DLD1 (cell line): ENCODE results near the gene NOS3.

Experiments used
- in situ Hi-C: cut with HindIII; loops from 2 replicates; pipeline ENCODE4 v1.10.0; 2017; ENCODE audit warnings: low sequenced_read_pairs

Gene NOS3

DNA sequence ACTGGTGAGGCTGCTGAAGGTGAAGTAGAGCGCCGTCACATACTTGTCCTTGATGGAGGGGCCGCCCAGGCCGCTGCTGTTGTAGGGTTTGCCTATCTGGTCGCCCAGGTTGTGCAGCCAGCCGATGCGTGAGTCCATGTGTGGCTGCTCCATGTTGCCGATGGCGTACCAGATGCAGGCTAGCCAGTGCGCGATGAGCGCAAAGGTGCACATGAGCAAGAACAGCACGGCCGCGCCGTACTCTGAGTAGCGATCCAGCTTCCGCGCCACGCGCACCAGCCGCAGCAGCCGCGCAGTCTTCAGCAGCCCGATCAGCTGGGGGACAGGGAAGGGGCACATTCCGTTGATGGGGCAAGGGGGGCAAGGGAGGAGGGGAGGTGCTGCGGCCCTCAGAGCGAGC is 39.3 kb upstream of the NOS3 start:
- in situ Hi-C loops = no loop called here

DNA sequence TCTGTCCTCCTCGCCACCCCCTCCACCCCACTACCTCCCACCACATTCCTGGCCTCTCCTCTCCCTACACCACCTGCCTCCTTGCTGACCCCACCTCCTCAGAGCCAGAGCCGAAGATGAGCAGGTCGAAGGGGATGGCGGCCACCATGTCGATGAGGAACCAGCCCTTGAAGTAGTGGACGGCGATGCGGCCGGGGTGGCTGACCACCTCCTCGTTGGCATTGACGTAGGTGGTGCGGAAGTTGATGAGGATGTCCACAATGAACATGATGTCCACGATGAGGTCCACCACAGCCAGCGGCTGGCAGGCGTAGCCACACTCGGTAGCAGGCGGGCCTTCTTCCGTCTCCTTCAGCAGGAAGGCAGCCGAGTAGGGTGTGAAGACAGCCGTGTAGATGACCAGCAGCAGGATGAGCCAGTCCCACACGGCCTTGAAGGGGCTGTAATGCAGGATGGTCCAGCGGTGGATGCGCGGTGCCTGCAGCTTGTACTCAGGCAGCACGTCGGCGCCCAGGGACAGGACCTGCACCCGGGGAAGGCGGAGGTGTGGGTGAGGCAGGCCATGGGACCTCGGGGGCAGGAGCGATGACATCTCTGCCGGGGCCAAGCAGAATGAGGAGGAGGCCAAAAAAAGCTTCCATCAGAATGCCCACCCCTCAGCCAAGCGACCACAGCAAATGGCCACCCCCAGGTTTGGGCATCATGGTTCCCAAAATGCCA is 38.3 kb upstream of the NOS3 start:
- in situ Hi-C loops = no loop called here

DNA sequence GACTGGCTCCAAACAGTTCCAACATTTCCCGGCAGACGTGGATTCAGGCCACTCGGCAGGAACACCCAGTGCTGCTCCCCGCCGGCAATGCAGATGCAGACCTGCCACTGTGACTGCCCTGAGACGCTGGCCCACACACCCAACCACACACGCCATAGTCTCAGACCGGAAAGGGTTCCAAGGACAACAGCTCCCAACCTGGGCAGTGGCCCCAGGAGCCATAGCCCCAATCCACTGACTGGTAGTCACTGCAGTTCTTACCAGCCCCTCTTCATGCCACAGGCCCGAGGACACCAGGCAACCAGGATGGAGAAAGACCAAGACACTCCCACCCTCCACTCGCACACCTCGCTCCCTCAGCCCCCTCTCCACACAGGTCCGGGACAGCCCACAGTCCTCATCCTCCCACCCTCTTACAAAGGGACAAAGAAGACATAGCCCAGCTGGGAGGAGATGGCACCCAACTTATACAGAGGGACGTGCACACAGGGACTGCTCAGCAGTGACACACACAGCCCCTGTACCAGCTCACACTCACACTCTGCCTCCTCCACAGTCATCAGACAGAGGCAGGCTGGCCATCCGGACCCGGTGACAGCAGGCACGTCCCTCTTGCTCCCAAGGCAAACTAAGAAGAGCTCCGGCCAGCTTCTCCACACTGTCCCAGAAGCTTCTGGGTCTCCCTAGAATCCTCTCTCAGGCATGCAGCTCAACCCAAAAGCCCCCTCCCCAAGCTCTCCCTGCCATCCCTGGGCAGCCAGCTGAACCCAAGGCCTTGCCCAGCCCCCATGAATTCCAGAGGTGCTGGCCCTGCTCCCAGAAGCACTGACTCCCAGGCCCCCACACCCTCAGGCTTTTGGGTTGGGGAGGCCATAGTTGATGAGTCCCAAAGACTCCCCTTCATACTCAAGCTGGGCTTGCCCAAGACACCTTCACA is 37.5 kb upstream of the NOS3 start:
- in situ Hi-C loops = no loop called here

DNA sequence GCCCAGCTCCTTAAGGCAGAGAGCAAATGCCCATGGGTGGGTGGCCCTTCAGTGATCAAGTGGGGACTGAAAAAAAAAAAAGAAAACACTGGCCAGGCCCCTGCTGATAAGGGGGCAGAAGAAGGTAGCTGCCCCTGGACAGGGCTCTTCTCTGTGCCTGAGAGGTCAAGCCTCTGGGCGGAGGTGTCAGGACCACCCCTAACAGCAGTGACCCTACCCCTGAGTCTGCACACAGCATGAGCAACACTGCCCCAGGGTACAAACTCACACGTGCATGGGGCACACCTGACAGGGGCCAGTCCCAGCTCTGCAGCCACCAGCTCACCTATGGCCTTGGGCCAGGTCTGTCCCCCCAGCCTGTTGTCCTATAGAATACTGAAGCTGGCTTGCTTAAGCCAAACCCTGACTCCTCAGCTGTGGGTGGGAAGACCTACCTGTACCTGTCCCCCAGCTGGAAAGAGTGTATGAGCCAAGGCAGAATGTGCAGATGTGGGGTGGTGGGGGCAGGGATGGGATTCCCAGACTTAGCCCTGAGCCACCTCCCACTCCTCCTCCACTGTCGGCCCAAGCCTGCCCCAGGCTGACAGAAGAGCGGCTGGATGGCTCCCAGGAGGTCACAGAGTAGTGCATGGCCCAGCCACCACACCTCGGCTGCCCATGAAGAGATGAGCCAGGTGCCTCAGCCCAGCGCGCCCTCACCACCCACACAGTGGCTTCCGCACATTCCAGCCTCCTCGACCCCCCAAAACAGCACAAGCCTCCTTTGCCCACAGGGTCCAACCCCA is 36.4 kb upstream of the NOS3 start:
- in situ Hi-C loops = no loop called here

DNA sequence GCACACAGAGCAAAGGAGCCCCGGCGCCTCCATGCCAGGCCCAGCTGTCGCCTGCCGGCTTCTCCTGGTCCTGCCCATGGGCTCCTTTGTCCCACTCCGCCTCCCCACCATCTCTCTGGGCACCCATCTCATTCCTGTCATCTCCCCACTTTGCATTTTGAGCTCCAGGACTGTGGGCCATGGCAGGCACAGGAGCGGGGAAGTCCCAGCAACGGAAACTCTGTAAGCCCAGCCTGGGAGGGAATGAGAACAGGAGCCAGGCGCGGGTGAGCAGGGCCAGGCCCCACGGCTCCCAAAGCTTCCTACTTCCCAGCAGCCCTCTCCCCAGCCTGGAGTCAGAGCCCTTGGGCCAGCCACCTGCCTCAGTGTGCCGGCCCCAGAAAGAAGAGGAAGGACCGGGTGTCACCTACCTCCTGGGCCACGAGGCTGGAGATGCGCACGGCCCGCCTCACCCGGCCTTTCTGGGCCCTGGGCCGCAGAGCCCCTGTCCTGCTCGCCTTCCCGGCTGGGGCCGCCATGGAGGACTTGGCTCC is 35.8 kb upstream of the NOS3 start:
- in situ Hi-C loops = no loop called here

DNA sequence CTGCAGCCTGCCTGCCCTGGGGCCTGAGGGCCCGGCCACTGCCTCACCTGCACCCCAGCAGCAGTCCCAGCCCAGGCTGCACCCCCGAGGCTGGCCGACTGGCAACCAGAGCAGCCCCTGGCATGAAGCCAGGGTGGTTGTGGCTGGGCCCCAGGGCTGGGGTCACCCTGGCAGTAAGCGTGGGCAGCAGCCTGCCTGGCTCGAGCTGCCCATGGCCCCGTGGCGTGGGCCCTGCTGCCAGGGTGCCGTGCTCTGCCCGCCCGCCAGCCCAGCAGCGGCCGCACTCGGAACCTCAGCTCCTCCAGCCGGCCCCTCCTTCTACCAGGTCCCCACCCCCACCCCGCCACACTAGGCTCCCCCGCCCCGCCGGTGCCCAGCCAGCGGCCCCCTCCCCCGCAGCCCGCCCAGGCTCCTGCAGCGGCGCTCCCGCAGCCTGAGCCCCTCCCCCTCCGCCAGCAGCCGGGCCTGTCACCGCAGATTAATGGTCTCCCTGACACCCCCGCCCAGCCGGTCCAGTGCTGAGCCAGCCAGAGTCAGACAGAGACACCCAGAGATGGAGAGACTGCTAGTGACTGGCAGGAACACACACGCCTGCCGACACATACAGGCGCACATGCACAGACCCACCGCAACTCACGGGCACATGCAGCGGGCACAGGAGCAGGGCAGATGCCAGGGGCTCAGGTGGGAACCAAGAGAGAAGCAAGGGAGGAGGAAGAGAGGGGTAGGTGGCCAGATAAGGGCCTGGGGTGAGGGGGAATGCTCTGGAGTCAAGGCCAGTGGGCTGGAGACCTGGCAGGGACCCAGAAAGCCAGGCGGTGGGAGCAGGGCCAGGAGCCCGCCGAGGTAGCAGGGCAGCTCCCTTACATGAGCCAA is 35.1 kb upstream of the NOS3 start:
- in situ Hi-C loops = no loop called here

DNA sequence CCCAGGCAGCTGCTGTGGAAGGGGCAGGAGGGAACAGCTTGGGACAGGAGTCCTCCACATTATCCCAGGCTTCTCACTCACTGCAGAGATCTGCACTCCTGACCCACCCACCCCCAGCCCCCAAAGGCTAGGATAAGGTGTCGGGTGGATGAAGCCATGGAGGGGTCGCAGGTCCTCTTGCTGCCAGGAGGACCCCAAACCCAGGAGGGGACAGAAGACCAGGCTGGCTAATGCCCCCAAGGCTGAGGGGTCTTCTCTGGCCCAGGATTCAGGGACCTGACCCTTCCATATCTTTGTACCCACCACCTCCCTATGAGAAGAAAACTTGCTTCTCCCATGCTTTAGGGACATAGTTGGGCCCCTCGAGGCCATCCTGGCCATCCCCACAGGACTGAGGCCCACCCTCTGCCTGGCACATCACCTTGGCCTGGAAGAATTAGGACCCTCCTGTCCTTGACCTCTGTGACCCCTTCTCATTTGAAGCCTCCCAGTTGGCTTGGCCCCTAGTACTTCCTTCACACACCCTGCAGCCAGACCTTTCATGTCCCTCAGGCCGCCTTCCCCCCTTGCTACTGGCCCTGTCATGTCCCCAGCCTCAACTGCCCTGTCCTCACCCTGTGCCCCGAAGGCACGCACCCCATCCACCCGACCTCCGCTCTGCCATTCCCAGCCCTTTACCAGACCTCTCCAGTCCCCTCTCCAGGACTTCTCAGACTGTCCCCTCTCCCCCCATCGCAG is 34.3 kb upstream of the NOS3 start:
- in situ Hi-C loops = no loop called here

DNA sequence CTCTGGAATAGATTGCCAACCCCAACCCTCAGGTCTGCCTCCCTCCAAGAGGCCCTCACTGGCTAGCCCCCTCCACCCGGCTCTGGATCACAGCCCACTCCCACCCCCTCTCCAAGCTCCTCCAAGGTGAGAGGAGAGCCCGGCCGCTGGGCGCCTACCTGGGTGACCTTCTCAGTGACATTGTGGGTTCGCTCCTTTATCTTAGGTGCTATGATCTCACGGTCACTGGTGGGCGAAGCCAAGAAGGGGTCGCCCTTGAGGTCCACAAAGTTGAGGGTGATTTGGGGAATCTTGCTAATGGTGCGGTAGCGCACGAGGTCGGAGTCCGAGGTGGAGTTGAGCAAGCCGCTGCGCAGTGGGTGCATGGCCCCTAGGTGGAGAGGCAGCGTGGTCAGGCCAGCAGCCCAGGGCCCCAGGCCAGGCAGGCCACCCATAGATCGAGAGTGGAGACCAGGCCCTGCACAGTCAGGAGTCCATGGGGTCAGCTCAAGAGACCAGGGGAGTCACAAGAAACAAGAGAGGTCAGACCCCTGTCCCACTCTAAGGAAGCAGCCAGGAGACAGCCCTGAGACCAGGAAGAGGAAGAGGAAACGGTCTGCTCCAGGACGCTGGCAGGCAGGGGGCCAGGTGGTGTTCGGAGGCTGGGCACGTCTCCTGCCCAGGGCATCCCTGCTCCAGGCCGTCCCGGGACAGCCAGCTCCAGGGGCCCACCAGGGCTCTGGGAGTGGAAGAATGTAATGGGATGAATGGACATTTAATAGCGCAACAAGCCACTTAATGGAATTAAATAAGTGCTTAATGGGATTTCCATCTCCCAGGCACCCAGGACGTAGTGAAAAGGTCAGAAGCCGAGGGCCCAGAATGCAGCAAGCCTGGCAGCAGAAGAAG is 33.4 kb upstream of the NOS3 start:
- in situ Hi-C loops = no loop called here

DNA sequence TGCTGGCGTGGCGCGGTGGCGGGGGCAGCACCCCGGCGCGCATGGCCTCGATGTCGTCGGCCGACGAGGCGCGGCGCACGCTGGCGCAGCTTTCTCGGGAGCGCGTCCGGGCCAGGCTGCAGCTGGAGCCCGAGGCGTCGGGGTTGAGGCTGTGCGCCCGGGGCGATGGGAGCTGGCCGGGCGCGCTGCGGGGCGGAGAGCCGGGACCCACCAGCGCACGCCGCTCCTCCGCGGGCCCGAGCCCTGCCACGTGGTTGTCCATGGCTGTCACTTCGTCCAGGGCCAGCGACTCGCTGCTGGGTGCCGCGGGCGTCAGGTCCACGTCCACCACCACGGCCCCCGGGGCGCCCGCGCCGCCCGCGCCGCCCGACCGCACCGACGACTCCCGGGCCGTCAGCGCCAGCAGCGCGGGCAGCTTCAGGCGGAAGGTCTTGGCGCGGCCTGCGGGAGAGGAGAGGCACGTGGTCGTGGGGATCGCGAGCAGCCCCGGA is 32.7 kb upstream of the NOS3 start:
- in situ Hi-C loops = no loop called here

DNA sequence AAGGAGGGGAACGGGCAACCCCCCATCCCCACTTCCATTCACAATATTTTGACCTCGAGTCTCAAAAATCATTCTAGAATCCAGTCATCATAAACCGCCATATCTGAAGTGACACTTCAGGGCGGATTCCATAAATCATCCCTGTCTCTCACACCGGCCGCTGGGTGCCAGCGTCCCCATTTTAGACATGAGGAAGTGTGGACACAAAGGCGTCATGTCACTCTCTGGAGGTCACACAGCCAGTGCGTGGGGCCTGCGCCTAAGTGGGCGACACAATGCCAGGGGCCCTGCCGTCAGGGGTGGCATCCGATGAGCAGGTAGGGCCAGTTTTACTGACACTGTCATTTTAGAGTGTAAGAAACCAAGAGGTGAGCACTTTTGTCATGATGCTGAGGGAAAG is 32.2 kb upstream of the NOS3 start:
- in situ Hi-C loops = no loop called here

DNA sequence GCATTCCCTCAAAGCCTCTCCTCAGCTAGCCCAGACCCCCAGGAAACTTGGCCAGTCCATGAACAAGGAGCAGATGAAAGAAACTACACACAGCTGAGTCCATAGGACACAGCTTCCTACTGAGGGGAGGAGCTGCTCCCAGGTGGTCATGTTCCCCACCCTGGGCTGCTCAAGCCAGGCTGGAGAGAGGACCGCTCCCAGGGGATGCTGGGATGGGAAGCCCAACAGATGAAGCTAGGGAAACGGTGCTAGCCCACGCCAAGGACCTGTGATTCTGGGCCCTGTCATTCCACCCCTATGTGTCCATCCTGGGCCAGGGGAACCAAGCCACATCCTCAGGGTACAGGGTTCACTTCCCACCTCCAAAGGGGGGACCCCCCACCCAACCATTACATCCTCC is 31.7 kb upstream of the NOS3 start:
- in situ Hi-C loops = no loop called here

DNA sequence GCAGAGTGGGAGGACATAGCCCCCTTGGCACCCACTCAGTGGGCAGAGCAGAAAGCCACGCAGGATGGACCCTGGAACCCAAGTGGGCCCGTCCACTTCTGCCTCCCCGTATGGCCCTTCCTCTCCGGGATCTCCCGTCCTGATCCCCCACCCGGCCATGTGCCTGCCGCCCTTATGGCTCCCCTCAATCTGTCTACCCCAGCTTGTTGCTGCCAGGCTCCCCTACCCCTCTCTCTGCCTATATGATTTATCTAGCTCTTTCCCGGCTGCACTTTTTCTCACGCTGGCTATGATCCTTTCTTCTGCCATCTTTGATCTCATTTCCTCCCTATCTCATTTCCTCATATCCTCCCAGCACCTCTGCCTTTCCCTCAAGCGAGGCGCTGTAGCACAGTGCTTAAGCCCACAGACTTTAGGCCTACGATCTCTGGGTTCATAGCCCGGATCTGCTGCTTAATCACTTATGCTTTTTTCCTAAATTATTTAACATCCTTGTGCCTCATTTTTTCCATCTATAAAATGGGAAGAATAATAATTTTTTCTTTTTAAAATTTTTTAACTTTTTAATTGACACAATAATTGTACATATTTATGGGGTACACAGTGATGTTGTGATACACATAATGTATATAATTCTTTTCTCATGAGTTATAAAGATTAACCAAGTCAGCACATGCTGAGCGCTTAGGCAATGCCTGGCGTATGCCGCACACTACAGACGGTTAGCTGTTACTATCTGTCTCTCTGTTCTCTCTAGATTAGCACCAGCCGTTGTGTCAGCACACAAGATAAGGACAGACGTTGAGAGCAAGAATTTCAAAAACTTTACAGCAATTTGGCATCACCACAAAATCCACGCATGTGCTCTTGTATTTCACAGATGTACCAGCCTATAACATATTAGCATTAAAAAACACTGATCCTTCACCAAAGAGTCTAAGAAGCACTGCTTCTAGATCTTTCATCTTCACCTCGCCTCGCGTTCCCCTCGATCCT is 30.8 kb upstream of the NOS3 start:
- in situ Hi-C loops = no loop called here

DNA sequence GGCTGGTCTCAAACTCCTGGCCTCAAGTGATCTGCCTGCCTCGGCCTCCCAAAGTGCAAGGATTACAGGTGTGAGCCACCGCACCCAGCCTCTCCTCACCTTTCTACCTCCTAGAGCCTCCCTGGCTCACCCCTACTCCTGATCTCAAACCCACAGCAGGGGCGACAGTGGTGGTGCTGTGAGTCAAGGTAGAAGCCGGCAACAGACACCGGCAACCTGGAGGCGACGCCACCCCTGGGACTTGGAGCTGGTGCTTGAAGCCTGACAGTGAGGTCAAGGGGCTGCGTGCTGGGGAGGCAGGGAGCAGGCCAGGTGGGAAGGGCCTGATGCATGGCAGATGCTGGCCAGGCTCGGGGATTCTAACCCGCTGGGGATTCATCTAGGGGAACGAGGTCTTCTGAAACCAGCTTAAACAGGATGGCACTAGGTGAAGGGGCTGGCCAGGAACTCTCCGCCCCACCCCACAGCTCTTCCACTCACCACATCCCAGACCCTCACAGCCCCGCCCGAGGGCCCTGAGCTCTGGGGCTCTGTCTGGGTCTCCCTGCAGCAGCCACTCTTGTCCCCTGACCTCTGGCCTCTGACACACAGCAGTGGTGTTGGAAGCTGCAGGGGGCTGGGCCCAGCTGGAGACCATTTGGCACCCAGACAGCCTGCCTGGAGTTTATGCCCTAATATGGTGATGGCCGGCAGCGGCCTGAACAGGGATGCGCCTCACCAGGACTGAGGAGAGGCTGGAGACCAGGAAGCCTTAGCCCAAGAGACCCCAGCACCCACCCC is 29.1 kb upstream of the NOS3 start:
- in situ Hi-C loops = no loop called here

DNA sequence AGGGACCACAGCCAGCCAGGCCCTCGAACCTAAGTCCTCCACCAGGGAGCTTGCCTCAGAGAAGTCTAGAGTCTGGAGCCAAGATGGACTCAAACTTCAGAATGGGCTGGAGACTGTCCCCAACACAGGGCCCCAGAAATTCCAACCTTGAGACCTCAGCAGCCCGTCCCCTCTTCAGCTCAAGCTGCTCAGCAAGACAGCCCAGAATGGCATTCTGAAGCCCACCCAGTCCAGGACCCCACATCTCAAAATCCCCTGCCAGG is 28.6 kb upstream of the NOS3 start:
- in situ Hi-C loops = no loop called here

DNA sequence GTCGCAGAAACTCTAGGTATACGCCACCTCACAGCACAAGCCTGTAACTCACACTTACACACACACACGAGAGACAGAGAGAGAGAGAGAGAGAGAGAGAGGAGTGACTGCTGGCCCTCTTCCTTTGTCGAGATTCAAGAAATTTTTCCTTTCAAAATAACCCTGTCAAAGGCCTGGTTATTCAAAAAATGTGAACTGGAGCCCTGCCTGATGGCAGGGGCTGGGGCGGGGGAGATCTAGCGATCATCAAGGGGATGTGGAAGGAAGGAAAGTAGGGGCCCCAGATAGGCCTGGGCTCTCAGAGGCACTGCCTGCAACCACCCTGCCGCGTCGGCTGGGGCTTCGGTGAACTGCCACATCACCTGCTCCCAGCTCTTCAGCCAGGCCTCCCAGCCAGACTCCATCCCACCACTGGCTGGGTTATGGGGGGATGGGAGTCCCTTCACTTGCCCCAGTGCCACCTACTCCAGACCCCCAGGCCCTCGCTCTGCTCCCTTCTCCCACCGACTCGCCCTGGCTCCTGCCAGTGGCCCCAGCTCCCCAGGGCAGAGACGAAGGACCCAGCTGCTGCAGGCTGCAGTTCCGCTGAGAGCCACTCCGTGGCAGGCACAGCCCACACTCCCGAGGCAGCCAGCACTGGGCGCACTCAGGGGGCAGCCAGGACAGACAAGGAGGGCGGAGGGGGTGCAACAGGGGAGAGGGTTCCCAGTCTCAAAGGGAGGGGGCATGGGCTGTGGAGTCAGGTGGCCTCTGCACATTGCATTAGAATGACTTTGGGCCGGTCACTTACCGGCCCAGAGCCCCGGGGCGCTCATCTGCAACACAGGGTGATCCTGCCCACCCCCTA is 28.0 kb upstream of the NOS3 start:
- in situ Hi-C loops = no loop called here
